ENCODE data around the gene HSFX2.
"Not testable (repeated sequence)": the region's sequence is repeated elsewhere in the genome, so short reads cannot be mapped to it uniquely, and the experiment has no call there.

DNA sequence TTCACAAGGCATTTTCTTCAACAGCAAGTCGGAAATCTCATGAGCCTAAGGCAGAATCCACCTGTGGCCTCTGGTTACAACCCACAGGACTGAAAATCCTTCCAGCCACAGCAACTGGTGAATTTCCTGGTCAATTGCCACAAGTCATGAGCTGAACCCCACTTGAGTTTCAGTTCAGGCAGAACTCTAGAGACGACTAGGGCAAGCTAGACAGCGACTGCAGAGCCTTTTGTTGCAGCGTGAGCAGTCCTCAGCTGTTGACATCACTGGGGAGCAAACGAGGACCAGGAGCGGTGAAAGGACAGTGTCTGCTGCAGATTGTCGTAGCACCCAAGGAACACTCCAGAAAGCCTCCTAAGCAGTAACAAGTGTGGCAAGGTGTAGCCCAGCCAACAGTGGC is 829 bp upstream of the HSFX2 start:
- TF ChIP-seq TAF1 (IDR thresholded peaks at IDR 0.05; ENCODE audit: control insufficient read depth, extremely low read depth, insufficient read depth, low read length, severe bottlenecking); SMAD3 (CRISPR knock-in tag; conservative IDR thresholded peaks at IDR 0.05); ZNF324 (CRISPR knock-in tag; IDR thresholded peaks at IDR 0.05); PCBP1 (IDR thresholded peaks at IDR 0.05; ENCODE audit: low read depth, low read length, poor library complexity, severe bottlenecking); CHD2 (IDR thresholded peaks at IDR 0.05; ENCODE audit: low read depth, low read length); DPF2 (IDR thresholded peaks at IDR 0.05); SMARCA4 (IDR thresholded peaks at IDR 0.05); ILF3 (IDR thresholded peaks at IDR 0.05; ENCODE audit: borderline replicate concordance); ERF (CRISPR knock-in tag; IDR thresholded peaks at IDR 0.05): not testable (repeated sequence)
- TF ChIP-seq, protein P1, sequence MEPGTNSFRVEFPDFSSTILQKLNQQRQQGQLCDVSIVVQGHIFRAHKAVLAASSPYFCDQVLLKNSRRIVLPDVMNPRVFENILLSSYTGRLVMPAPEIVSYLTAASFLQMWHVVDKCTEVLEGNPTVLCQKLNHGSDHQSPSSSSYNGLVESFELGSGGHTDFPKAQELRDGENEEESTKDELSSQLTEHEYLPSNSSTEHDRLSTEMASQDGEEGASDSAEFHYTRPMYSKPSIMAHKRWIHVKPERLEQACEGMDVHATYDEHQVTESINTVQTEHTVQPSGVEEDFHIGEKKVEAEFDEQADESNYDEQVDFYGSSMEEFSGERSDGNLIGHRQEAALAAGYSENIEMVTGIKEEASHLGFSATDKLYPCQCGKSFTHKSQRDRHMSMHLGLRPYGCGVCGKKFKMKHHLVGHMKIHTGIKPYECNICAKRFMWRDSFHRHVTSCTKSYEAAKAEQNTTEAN (CRISPR knock-in tag; IDR thresholded peaks at IDR 0.05) = not testable (repeated sequence)
